GM12865 (cell line): Measurements from ENCODE around the gene GRB10.

Experiments
- DNase-seq: peaks from one replicate; pipeline ENCODE4 v3.0.0; 2010; ENCODE audit warnings: low read depth
- H3K4me3 ChIP-seq: 2 replicates; pipeline ENCODE4 v1.5.1; 2011; ENCODE audit warnings: mild to moderate bottlenecking, low read depth, low read length, control low read depth
- TF ChIP-seq, protein P1 (sequence below): IDR thresholded peaks from 2 replicates; pipeline ENCODE4 v1.5.1; 2011; ENCODE audit warnings: low read length, control low read depth, low read depth, inconsistent platforms; ENCODE audit not compliant: insufficient read depth; ENCODE audit errors: missing control alignments

Gene GRB10

GRCh38 chr7:50793947-50794570 is 11.4 kb upstream of the GRB10 start:
- DNase-seq = no peak
- TF ChIP-seq, protein P1, sequence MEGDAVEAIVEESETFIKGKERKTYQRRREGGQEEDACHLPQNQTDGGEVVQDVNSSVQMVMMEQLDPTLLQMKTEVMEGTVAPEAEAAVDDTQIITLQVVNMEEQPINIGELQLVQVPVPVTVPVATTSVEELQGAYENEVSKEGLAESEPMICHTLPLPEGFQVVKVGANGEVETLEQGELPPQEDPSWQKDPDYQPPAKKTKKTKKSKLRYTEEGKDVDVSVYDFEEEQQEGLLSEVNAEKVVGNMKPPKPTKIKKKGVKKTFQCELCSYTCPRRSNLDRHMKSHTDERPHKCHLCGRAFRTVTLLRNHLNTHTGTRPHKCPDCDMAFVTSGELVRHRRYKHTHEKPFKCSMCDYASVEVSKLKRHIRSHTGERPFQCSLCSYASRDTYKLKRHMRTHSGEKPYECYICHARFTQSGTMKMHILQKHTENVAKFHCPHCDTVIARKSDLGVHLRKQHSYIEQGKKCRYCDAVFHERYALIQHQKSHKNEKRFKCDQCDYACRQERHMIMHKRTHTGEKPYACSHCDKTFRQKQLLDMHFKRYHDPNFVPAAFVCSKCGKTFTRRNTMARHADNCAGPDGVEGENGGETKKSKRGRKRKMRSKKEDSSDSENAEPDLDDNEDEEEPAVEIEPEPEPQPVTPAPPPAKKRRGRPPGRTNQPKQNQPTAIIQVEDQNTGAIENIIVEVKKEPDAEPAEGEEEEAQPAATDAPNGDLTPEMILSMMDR = no peak
- H3K4me3 ChIP-seq = no peak overlapping the region

DNA sequence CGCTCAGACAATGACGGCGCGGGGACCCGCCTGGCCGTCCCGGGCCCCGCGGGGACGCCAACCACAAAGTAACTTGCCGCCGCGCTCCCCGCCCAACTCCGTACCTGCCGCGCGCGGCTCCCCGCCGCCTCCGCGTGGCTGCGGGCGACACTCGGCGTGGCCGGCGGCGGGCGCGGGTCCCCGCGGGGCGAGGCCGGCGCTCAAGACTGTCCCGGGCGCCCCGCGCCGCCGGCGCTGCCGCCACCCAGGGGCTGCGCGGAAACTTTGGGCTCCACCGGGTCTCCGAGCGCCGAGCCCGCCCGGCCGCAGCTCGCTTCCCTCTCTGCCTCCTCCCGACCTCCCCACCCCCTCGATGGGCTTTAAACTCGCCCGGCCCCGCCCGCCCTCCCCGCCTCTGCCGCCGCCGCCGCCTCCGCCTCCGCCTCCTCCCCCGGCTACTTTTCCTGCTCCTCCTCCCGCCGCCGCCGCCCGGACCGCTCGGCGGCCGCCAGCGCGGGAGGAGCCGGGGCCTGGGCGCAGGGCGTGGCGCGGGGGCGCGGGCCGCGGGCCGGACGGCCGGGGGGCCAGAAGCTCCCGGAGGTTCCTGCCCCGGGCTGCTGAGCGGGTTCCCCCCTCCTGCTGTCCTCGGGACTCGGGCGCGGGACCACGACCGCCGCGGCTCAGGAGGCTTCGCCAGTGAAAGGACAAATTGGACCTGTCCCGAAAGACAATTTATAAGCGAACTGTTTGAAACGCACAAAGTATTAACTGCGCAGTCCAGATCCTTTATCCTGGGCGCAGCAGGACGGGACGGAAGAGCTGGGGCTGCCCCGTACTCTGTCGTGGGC is 10.6 kb upstream of the GRB10 start:
- TF ChIP-seq, protein P1 = no peak
- DNase-seq = no peak
- no peak overlapping the region for H3K4me3 ChIP-seq

DNA sequence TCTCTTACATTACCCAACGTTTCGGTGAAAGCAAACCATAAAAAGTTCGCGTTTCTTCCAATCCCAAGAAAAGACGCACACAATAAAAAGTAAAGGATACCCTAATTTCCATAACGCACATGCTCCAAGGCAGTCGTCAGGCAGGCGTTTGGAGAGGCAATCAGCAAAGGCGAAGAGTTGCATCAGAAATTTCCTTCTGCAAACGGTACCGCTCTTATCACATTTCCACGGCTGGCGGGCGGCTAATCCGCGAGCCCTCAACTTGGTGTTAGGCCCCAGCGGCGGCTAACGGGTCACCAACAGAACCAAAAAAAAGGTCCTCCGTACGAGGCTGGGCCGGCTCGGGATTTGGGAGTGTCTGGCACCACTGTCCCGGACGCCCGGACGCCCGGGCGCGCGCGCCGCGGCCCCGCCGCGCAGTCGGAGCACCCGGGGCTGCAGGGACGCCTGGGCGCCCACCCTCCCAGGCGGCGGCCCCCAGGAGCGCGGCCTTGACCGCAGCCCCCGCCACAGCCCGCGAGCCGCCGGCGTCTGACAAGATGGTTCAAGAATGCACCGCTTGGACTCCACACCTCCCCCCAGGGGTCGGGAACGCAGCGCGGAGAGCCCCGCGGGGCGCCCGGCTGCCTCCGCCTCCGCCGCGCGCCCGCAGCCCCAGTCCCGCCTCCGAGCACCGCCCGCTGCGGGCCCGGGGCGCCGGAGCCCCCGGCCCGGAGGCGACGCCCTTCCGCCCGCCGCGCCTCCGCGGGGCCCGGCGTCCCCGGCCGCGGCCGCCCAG is 9.8 kb upstream of the GRB10 start:
- no peak overlapping the region for H3K4me3 ChIP-seq
- no peak for DNase-seq
- TF ChIP-seq, protein P1 = no peak

DNA sequence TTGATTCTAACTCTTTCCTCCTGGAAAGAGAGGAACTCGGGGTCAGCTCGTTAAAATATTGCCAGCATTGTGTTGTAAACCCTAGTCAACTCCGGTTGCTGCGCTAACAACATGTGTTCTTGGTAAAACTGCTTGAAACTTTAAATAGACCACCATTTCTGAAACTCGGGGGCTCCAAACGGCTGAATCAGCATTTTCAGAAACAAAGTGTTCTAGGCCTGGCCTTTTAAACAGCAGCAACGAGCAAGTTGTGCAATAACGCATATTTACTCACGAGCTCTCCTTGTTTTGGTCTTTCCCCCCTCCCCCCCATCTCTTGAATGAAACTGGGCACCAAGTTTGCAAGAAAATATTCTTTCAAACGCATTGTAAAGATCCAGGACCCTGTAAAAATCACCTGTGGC is 9.2 kb upstream of the GRB10 start:
- TF ChIP-seq, protein P1 = no peak
- DNase-seq = no peak
- no peak overlapping the region for H3K4me3 ChIP-seq

- TF ChIP-seq, protein P1 = no peak
- H3K4me3 ChIP-seq = no peak overlapping the region
- DNase-seq = no peak
These were observed 8.8 kb upstream of the GRB10 start for GRCh38 chr7:50791363-50791937.

GRCh38 chr7:50790381-50790780 is 7.7 kb upstream of the GRB10 start:
- TF ChIP-seq, protein P1 = no peak
- DNase-seq = no peak
- no peak overlapping the region for H3K4me3 ChIP-seq
